ENCODE measurements around the gene GMPPA. TPM values are rescaled to one million over a fixed set of nuclear protein-coding genes. Genes with fewer than 3 reads are reported as not detected.

GMPPA gene
- total RNA-seq, 4 donors from 2014 or later = 16.3 to 38.2 (median 18.2) TPM

DNA sequence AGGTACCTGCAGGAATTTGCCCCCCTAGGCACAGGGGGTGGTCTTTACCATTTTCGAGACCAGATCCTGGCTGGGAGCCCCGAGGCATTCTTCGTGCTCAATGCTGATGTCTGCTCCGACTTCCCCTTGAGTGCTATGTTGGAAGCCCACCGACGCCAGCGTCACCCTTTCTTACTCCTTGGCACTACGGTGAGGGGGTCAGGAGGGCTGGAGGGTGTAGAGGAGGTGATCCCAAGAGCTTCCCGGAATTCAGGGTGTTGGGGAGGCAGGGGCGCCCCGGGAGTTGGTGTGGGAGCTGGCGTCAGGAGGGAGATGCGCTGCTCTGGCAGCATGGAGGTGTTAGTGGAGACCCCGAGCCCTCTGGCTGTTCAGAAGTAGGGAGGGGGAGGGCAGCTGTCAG is 3.2 kb downstream of the GMPPA start:
- no peak for TF ChIP-seq CTCF (IDR thresholded peaks at IDR 0.05; ENCODE audit: low read depth)

- TF ChIP-seq CTCF (IDR thresholded peaks at IDR 0.05; ENCODE audit: low read depth) = no peak
These were observed 3.9 kb downstream of the GMPPA start for GRCh38 chr2:219502618-219503017.

GRCh38 chr2:219505585-219505984 is 6.9 kb downstream of the GMPPA start:
- TF ChIP-seq CTCF (IDR thresholded peaks at IDR 0.05; ENCODE audit: low read depth) = no peak

- no peak for TF ChIP-seq CTCF (IDR thresholded peaks at IDR 0.05; ENCODE audit: low read depth)
These were observed 7.6 kb downstream of the GMPPA start for GRCh38 chr2:219506153-219506801.

GRCh38 chr2:219506802-219507526 is 8.3 kb downstream of the GMPPA start:
- TF ChIP-seq CTCF (IDR thresholded peaks at IDR 0.05; ENCODE audit: low read depth) = no peak

- TF ChIP-seq CTCF (IDR thresholded peaks at IDR 0.05; ENCODE audit: low read depth) = no peak
These were observed 9.1 kb downstream of the GMPPA start for GRCh38 chr2:219507581-219508443.

GRCh38 chr2:219508444-219508734 is 9.7 kb downstream of the GMPPA start:
- TF ChIP-seq CTCF (IDR thresholded peaks at IDR 0.05; ENCODE audit: low read depth) = no peak

Measured in subcutaneous adipose tissue (tissue), 4 donors.